HAP-1 (cell line): ENCODE measurements around the gene YJU2.
"Not testable (repeated sequence)": the region's sequence is repeated elsewhere in the genome, so short reads cannot be mapped to it uniquely, and the experiment has no call there.

Experiments used
- DNase-seq, 2 experiments: peaks; one replicate each; pipeline ENCODE4 v3.0.0-alpha.2; 2016 to 2020; ENCODE audit warnings: low spot score in 2 of 2
- H3K27me3 ChIP-seq: fragments of 250-450 bp; sonication (Bioruptor Pico); 2 replicates; pipeline ENCODE4 v1.5.1; 2020; ENCODE audit warnings: low read depth, mild to moderate bottlenecking, moderate library complexity
- H3K36me3 ChIP-seq: fragments of 250-450 bp; sonication (Bioruptor Pico); replicated peaks from 2 replicates; pipeline ENCODE4 v1.5.1; 2020; ENCODE audit warnings: mild to moderate bottlenecking
- H3K4me1 ChIP-seq: fragments of 250-450 bp; sonication (Bioruptor Pico); 2 replicates; pipeline ENCODE4 v1.5.1; 2020; ENCODE audit warnings: mild to moderate bottlenecking
- H3K4me3 ChIP-seq: fragments of 250-450 bp; sonication (Bioruptor Pico); 2 replicates; pipeline ENCODE4 v1.5.1; 2020; ENCODE audit warnings: mild to moderate bottlenecking, moderate library complexity
- H3K9me3 ChIP-seq: fragments of 250-450 bp; sonication (Bioruptor Pico); 2 replicates; pipeline ENCODE4 v1.5.1; 2020; ENCODE audit warnings: mild to moderate bottlenecking, moderate library complexity
- in situ Hi-C: fragments of 300-500 bp; cut with MboI; formaldehyde crosslinking; loops from 3 replicates; pipeline ENCODE4 v1.14.3; 2020; ENCODE audit warnings: low sequenced_read_pairs, inconsistent platforms, mixed read lengths

Gene YJU2

DNA sequence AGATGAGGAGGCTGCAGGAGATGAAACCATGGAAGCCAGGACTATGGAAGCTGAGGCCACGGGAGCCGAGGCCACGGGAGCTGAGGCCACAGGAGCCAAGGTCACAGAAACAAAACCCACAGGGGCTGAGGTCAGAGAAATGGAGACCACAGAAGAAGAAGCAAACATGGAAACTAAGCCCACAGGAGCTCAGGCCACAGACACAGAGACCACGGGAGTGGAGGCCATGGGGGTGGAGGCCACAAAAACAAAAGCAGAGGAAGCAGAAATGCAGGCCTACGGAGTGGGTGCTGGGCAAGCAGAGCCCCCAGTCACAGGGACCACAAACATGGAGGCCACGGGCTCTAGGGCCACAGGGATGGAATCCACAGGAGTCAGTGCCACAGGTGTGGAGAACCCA lies 30.0 kb upstream of the YJU2 start:
- H3K36me3 ChIP-seq = no peaks in the 10 kb centered on the region
- no peak for DNase-seq
- H3K9me3 ChIP-seq = no peaks in the 10 kb centered on the region
- H3K27me3 ChIP-seq = peaks cover 21% of the 10 kb centered on the region
- no peaks in the 10 kb centered on the region for H3K4me1 ChIP-seq
- in situ Hi-C loops = no loop called here
- no peak overlapping the region for H3K4me3 ChIP-seq

- H3K27me3 ChIP-seq = peaks cover 15% of the 10 kb centered on the region
- no peak for DNase-seq
- H3K9me3 ChIP-seq = no peaks in the 10 kb centered on the region
- no peaks in the 10 kb centered on the region for H3K4me1 ChIP-seq
- in situ Hi-C loops = no loop called here
- no peaks in the 10 kb centered on the region for H3K36me3 ChIP-seq
- no peak overlapping the region for H3K4me3 ChIP-seq
These were observed 29.2 kb upstream of the YJU2 start for GRCh38 chr19:4217429-4218264.

GRCh38 chr19:4218523-4218922 lies 28.4 kb upstream of the YJU2 start:
- H3K9me3 ChIP-seq, H3K4me1 ChIP-seq, in situ Hi-C loops, H3K4me3 ChIP-seq, DNase-seq, H3K27me3 ChIP-seq, H3K36me3 ChIP-seq: not testable (repeated sequence)

DNA sequence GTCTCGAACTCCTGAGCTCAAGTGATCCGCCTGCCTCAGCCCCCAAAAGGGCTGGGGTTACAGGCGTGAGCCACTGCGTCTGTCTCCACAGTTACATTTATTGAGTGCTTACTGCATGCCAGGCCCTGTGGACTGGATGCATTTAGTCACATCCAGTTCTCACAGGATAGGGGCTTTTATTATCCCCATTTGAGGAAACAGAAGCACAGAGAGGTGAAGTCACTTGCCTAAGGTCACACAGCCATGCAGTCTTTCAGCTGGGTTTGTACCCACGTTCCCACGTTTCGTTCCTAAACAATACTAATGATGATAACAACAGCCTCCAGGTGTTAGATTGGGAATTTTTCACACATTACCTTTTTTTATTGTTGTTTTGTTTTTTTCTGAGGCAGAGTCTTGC lies 26.7 kb upstream of the YJU2 start:
- Histone ChIP-seq H3K27me3 (no peaks in the 10 kb centered on the region), H3K36me3 (no peaks in the 10 kb centered on the region), H3K4me1 (no peaks in the 10 kb centered on the region), H3K9me3 (no peaks in the 10 kb centered on the region), H3K4me3 (no peak overlapping the region)
- no peak for DNase-seq
- in situ Hi-C loops = no loop called here

GRCh38 chr19:4224470-4224869 lies 22.4 kb upstream of the YJU2 start:
- in situ Hi-C loops = no loop called here
- Histone ChIP-seq H3K9me3 (no peaks in the 10 kb centered on the region), H3K4me1 (no peaks in the 10 kb centered on the region), H3K27me3 (peaks cover 8% of the 10 kb centered on the region; the same call in 1 of the 2 replicates), H3K4me3 (no peak overlapping the region), H3K36me3 (no peaks in the 10 kb centered on the region)
- no peak for DNase-seq

DNA sequence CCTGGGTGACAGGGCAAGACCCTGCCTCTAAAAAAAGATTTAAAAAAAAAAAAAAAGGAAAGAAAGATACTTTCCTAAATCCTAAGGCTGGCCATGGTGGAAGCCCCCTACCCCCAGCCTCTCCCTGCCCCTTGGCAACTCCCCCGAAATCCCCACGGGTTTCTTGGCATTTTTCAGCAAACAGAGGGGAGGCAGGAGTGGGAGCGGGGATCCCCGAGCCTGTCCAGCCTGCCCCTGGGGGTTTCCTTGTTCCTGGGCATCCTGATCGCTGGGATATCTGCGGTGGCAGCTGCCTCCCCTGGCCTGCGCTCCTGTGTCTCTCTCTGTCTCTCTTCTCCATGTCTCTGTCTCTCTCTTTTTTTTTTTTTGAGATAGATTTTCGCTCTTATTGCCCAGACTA lies 21.0 kb upstream of the YJU2 start:
- in situ Hi-C loops = no loop called here
- Histone ChIP-seq H3K36me3 (no peaks in the 10 kb centered on the region), H3K27me3 (peaks cover 8% of the 10 kb centered on the region; the same call in 1 of the 2 replicates), H3K4me3 (no peak overlapping the region), H3K4me1 (no peaks in the 10 kb centered on the region), H3K9me3 (no peaks in the 10 kb centered on the region)
- DNase-seq = no peak

DNA sequence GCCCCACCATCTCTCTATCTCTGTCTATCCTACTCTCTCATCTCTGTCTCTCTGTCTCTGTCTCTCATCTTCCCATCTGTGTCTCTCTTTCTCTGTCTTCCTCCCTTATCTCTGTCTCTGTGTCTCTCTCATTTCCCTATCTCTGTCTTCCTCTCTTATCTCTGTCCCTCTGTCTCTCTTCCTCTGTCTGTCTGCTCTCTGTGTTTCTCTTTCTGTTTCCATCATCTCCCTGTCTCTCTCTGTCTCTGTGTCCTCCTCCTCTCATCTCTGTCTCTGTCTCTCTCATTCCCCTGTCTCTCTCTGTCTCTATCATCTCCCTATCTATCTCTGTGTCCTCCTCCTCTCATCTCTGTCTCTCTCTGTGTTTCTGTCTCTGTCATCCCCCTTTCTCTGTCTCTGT lies 19.1 kb upstream of the YJU2 start:
- no peak for DNase-seq
- Histone ChIP-seq H3K4me1 (no peaks in the 10 kb centered on the region), H3K9me3 (no peaks in the 10 kb centered on the region), H3K36me3 (no peaks in the 10 kb centered on the region), H3K4me3 (no peak overlapping the region), H3K27me3 (peaks cover 8% of the 10 kb centered on the region; the same call in 1 of the 2 replicates)
- in situ Hi-C loops = no loop called here

DNA sequence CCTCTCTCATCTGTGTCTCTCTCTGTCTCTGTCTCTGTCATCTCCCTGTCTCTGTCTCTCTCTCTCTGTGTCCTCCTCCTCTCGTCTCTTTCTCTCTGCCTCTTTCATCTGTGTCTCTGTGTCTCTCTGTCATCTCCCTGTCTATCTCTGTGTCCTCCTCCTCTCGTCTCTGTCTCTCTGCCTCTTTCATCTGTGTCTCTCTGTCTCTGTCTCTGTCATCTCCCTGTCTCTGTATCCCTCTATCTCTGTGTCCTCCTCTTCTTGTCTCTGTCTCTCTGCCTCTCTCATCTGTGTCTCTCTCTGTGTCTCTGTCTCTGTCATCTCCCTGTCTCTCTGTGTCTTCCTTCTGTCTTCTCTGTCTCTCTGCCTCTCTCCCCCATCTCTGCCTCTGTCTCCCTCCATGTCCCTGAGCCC lies 18.1 kb upstream of the YJU2 start:
- Histone ChIP-seq H3K4me3 (no peak overlapping the region), H3K36me3 (no peaks in the 10 kb centered on the region), H3K9me3 (no peaks in the 10 kb centered on the region), H3K27me3 (peaks cover 8% of the 10 kb centered on the region; the same call in 1 of the 2 replicates), H3K4me1 (no peaks in the 10 kb centered on the region)
- no peak for DNase-seq
- in situ Hi-C loops = no loop called here

GRCh38 chr19:4229179-4229931 lies 17.5 kb upstream of the YJU2 start, which contains the start of gene EBI3:
EBI3 (plus strand) TSS chr19:4229523; CDS start chr19:4229551, 28 bp downstream.
- H3K9me3 ChIP-seq = no peaks in the 10 kb centered on the region
- H3K27me3 ChIP-seq = peaks cover 8% of the 10 kb centered on the region; the same call in 1 of the 2 replicates
- H3K4me1 ChIP-seq = no peaks in the 10 kb centered on the region
- no peak within 1 kb of the TSS for H3K4me3 ChIP-seq
- no peaks in the 10 kb centered on the region for H3K36me3 ChIP-seq
- in situ Hi-C loops = no loop called here
- peak in 1 of 2 experiments; percentile 21 for DNase-seq

DNA sequence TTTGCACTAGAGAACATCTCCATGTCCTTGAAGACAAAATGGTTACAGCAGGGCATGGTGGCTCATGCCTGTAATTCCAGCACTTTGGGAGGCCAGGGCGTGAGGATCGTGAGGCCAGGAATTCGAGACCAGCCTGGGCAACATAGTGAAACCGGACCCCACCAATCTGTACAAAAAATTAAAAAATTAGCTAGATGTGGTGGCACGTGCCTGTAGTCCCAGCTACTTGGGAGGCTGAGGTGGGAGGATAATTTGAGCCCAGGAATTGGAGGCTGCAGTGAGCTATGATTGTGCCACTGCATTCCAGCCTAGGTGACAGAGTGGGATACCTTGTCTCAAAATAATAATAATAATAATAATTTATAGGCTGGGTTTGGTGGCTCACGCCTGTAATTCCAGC lies 16.6 kb upstream of the YJU2 start:
- H3K4me3 ChIP-seq, H3K4me1 ChIP-seq, H3K27me3 ChIP-seq, H3K9me3 ChIP-seq, in situ Hi-C loops, H3K36me3 ChIP-seq, DNase-seq: not testable (repeated sequence)

- H3K4me1 ChIP-seq, H3K36me3 ChIP-seq, in situ Hi-C loops, H3K27me3 ChIP-seq, H3K9me3 ChIP-seq, H3K4me3 ChIP-seq, DNase-seq: not testable (repeated sequence)
These were observed 15.4 kb upstream of the YJU2 start for GRCh38 chr19:4231521-4231920.

- DNase-seq, H3K4me3 ChIP-seq, in situ Hi-C loops, H3K9me3 ChIP-seq, H3K4me1 ChIP-seq, H3K36me3 ChIP-seq, H3K27me3 ChIP-seq: not testable (repeated sequence)
These were observed 14.7 kb upstream of the YJU2 start for GRCh38 chr19:4232139-4232538.

- no peaks in the 10 kb centered on the region for H3K4me1 ChIP-seq
- in situ Hi-C loops = no loop called here
- DNase-seq = no peak
- no peaks in the 10 kb centered on the region for H3K9me3 ChIP-seq
- peaks cover under 1% of the 10 kb centered on the region; the same call in 1 of the 2 replicates for H3K27me3 ChIP-seq
- no peak overlapping the region for H3K4me3 ChIP-seq
- no peaks in the 10 kb centered on the region for H3K36me3 ChIP-seq
These were observed 14.1 kb upstream of the YJU2 start for GRCh38 chr19:4232614-4233281.
